ENCODE data around the gene SNW1.

DNA sequence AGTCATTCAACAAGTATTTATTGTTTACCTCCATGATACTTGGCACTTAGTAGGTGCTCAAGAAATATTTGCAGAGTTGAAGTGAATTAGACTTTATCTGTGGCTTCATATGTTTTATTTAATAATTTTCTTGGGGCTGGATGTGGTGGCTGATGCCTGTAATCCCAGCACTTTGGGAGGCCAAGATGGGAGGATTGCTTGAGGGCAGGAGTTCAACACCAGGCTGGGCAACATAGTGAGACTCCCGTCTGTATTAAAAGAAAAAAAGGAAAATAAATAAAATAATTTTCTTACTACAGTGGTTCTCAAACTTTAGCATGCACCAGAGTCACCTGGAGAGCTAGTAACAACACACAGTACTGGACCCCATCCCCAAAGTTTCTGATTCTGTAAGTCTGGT is 39.9 kb upstream of the SNW1 start:
- TF ChIP-seq FOXM1 (IDR thresholded peaks at IDR 0.05; ENCODE audit: borderline replicate concordance) (no peak), SUZ12 (IDR thresholded peaks at IDR 0.05) (no peak), BHLHE40 (IDR thresholded peaks at IDR 0.05; ENCODE audit: borderline replicate concordance) (no peak), NFRKB (IDR thresholded peaks at IDR 0.05) (no peak), ZNF384 (IDR thresholded peaks at IDR 0.05) (no peak), SP1 (IDR thresholded peaks at IDR 0.05) (no peak), FOXK2 (IDR thresholded peaks at IDR 0.05) (no peak)
- TF ChIP-seq, protein P1, sequence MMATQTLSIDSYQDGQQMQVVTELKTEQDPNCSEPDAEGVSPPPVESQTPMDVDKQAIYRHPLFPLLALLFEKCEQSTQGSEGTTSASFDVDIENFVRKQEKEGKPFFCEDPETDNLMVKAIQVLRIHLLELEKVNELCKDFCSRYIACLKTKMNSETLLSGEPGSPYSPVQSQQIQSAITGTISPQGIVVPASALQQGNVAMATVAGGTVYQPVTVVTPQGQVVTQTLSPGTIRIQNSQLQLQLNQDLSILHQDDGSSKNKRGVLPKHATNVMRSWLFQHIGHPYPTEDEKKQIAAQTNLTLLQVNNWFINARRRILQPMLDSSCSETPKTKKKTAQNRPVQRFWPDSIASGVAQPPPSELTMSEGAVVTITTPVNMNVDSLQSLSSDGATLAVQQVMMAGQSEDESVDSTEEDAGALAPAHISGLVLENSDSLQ (IDR thresholded peaks at IDR 0.05): no peak
